Activated T-cell treated with anti-CD3 and anti-CD28 coated beads for 1 hour (primary cell): ENCODE results near the gene CCL28.

ENCODE experiments used
- DNase-seq: peaks from one replicate; pipeline ENCODE4 v3.0.0-alpha.2; 2020; ENCODE audit warnings: low read depth

CCL28 gene

GRCh38 chr5:43357878-43358281, 54.3 kb downstream of the CCL28 start:
- no peak for DNase-seq

DNA sequence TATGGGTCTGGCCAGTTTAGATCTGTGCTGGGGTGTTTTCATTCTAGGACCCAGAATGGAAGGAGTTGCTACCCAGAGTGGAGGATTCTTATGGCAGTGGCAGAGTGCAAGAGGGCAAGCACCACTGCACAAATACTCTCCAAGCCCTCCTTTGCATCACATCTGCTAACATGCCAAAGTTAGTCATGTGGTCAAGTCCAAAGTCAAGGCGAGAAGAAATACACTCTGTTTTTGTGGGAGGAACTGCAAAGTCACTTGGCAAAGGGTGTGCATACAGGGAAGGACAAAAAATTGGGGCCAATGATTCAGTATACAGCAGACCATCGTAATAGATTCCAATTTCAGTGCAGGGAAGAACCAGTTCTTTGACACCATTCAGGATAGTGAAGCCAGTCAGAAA, 55.1 kb downstream of the CCL28 start:
- DNase-seq, result no peak

DNA sequence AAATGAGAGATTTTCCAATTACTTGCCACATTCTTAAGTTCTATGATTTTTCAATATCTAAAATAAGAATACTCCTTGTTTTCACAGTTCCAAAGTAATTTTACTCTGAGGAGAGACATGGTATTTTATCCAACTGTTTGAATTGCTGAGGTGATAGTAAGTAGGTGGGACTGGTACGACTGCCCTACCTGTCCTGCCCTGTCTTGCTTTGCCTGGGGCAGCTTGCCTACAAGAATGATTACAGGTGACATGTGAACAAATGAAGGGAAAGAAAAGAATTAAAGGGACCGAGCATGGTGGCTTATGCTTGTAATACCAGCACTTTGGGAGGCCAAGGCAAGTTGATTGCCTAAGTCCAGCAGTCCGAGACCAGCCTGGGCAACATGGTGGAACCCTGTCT, 57.4 kb downstream of the CCL28 start:
- no peak for DNase-seq

GRCh38 chr5:43353668-43354067, 58.5 kb downstream of the CCL28 start:
- DNase-seq, result no peak

GRCh38 chr5:43352915-43353314, 59.3 kb downstream of the CCL28 start:
- DNase-seq, result no peak

GRCh38 chr5:43352131-43352530, 60.1 kb downstream of the CCL28 start:
- DNase-seq, result no peak

DNA sequence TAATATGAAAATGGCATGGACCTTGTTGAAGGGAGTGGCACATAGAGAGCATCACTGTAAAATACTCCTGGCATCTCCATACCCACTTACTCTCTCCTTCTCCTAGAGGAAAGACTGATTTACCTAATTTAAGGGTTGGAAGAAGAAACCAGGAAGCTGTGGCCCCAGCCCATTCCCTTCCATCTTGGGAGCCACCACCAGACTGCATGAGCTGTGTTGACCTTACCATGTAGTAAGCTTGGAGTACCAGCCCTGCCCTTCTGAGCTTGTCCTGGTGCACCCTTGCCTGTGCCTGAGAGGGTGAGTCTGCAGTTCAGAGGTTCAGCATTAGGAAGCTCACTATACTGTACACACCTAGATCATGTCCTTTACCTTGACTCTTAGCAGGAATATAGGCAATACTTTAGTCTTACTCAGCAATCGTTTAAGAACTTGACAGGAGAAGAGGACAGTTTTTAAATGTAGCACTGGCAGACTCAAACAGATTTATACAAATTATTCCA, 63.3 kb downstream of the CCL28 start:
- DNase-seq, result no peak

- DNase-seq, result no peak
Measured at GRCh38 chr5:43348207-43348606, 64.0 kb downstream of the CCL28 start.

- DNase-seq, result no peak
Measured at GRCh38 chr5:43338862-43339261, 73.3 kb downstream of the CCL28 start.

DNA sequence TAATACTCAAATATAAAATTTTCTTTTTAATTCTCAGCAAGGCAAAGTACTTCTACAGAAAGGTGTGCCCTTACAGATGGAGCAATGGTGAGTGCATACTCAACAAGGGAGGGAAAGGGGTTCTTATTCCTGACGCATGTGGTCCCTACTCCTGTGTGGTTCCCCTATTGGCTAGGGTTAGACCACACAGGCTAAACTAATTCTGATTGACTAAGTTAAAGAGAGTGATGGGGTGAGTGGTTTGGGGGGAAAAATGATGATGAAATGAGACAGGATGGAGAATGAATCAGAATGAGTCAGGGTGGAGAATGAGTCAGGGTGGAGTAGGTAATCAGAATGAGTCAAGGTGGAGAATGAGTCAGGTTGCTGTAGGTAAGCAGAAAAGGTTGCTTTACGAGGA, 76.0 kb downstream of the CCL28 start:
- no peak for DNase-seq

GRCh38 chr5:43335681-43336080, 76.5 kb downstream of the CCL28 start:
- DNase-seq, result no peak

DNA sequence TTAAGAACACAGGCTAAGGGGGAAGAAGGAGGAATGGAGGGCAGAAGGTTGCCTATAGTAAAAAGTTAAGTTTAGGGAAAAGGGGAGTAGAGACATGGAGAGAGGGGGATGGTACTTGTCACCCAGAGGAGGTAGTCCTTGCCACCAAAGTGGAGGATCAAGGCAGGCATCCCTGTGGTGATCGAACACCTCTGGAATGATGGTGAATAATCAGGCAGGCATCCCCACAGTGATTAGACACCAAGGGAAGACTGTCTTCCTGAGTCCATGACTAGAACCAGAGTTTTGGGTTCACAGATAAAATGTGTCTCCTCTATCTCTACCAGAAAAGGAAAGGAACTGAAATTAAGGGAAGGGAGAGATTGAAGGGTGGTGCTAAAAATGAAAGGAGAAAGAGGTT, 79.8 kb downstream of the CCL28 start:
- DNase-seq, result no peak
